Measurements from ENCODE around the gene RPL11.
"Not testable (repeated sequence)": the region's sequence is repeated elsewhere in the genome, so short reads cannot be mapped to it uniquely, and the experiment has no call there.

RPL11 gene

DNA sequence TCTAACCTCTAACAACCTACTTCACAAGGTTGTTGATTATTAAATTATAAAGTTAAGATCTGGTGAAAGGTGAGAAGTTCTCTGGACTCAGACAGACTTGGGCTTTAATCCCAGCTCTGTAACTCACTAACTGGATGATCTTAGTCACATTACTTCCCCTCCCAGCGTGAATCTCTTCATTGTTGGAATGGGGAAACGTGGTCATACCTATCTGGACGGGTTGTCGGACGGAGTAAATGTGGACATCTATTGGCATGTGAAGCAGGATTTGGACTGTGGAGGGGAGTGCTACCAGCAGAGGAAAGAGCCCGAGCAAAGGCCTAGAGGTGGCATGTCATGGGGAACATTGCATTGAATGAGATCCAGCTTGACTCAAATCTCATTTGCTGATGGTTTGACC, 45.1 kb upstream of the RPL11 start:
- no peak overlapping the region for H3K4me3 ChIP-seq (ENCODE audit: low read depth, low read length)
- no peak for DNase-seq (ENCODE audit: low read depth)
- TF ChIP-seq, protein P1, sequence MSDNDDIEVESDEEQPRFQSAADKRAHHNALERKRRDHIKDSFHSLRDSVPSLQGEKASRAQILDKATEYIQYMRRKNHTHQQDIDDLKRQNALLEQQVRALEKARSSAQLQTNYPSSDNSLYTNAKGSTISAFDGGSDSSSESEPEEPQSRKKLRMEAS (IDR thresholded peaks at IDR 0.05; ENCODE audit: low read depth, low read length): no peak
- TF ChIP-seq POLR2A (IDR thresholded peaks at IDR 0.05; ENCODE audit: extremely low read depth, insufficient read length) (no peak), MYC (IDR thresholded peaks at IDR 0.05; ENCODE audit: low read depth, low read length) (no peak)
- TF ChIP-seq, protein P2, sequence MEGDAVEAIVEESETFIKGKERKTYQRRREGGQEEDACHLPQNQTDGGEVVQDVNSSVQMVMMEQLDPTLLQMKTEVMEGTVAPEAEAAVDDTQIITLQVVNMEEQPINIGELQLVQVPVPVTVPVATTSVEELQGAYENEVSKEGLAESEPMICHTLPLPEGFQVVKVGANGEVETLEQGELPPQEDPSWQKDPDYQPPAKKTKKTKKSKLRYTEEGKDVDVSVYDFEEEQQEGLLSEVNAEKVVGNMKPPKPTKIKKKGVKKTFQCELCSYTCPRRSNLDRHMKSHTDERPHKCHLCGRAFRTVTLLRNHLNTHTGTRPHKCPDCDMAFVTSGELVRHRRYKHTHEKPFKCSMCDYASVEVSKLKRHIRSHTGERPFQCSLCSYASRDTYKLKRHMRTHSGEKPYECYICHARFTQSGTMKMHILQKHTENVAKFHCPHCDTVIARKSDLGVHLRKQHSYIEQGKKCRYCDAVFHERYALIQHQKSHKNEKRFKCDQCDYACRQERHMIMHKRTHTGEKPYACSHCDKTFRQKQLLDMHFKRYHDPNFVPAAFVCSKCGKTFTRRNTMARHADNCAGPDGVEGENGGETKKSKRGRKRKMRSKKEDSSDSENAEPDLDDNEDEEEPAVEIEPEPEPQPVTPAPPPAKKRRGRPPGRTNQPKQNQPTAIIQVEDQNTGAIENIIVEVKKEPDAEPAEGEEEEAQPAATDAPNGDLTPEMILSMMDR (IDR thresholded peaks at IDR 0.05; ENCODE audit: low read depth, low read length): no peak

DNA sequence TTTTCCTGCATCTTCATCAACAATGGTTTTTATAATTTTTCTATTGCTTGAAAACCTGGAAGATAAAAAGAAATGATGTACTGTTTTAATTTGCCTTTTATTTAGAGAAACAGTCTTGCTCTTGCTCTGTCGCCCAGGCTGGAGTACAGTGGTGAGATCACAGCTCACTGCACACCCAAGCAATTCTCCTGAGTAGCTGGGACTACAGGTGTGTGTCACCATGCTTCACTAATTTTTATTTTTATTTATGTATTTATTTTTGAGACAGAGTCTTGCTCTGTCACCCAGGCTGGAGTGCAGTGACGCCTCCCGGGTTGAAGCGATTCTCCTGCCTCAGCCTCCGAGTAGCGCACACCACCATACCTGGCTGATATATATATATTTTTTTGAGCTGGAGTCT, 43.0 kb upstream of the RPL11 start:
- TF ChIP-seq MYC (IDR thresholded peaks at IDR 0.05; ENCODE audit: low read depth, low read length): no peak
- no peak for TF ChIP-seq POLR2A (IDR thresholded peaks at IDR 0.05; ENCODE audit: extremely low read depth, insufficient read length)
- TF ChIP-seq, protein P1 (IDR thresholded peaks at IDR 0.05; ENCODE audit: low read depth, low read length): no peak
- TF ChIP-seq, protein P2 (IDR thresholded peaks at IDR 0.05; ENCODE audit: low read depth, low read length): no peak
- no peak overlapping the region for H3K4me3 ChIP-seq (ENCODE audit: low read depth, low read length)
- DNase-seq (ENCODE audit: low read depth): no peak

DNA sequence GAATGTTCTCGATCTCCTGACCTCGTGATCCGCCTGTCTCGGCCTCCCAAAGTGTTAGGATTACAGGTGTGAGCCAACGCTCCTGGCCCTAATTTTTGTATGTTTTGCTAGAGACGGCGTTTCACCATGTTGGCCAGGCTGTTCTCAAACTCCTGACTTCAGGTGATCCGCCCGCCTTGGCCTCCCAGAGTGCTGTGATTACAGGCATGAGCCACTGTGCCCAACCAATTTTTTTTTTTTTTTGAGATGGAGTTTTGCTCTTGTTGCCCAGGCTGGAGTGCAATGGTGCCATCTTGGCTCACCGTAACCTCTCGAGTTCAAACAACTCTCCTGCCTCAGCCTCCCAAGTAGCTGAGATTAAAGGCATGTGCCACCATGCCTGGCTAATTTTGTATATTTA, 42.4 kb upstream of the RPL11 start:
- DNase-seq (ENCODE audit: low read depth); H3K4me3 ChIP-seq (ENCODE audit: low read depth, low read length): not testable (repeated sequence)

DNA sequence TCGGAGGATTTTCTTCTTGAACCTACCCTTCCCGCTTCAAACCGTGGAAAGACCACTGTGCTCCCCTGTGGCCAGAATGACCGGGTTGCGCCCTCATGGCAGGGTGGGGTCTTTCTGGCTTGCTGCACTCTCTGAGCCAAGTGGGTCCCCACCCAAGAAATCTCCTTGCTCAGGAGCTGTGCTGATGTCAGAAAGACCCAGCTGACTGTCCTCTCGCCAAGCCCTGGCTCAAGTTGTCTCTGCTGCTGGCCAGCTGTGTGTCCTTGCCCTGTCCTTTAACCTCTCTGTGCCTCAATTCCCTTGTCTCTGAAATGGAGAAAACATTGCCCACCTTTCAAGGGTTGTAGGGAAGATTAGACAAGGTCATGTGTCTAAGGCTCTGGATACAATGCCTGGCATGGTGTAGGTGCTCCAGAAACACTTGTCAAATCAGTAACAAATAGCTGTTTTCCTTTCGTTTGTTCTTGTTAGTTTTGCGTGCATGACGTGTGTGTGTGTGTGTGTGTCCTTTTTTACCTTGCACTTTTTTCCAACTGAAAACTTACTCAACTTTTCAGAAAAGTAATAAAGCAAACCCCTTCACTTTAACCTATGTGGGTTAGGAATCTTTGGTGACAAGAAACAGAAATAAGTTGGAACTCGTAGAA, 41.1 kb upstream of the RPL11 start:
- no peak overlapping the region for H3K4me3 ChIP-seq (ENCODE audit: low read depth, low read length)
- DNase-seq (ENCODE audit: low read depth): no peak
- TF ChIP-seq MYC (IDR thresholded peaks at IDR 0.05; ENCODE audit: low read depth, low read length) (no peak), POLR2A (IDR thresholded peaks at IDR 0.05; ENCODE audit: extremely low read depth, insufficient read length) (no peak)
- TF ChIP-seq, protein P2 (IDR thresholded peaks at IDR 0.05; ENCODE audit: low read depth, low read length): no peak
- TF ChIP-seq, protein P1 (IDR thresholded peaks at IDR 0.05; ENCODE audit: low read depth, low read length): no peak

DNA sequence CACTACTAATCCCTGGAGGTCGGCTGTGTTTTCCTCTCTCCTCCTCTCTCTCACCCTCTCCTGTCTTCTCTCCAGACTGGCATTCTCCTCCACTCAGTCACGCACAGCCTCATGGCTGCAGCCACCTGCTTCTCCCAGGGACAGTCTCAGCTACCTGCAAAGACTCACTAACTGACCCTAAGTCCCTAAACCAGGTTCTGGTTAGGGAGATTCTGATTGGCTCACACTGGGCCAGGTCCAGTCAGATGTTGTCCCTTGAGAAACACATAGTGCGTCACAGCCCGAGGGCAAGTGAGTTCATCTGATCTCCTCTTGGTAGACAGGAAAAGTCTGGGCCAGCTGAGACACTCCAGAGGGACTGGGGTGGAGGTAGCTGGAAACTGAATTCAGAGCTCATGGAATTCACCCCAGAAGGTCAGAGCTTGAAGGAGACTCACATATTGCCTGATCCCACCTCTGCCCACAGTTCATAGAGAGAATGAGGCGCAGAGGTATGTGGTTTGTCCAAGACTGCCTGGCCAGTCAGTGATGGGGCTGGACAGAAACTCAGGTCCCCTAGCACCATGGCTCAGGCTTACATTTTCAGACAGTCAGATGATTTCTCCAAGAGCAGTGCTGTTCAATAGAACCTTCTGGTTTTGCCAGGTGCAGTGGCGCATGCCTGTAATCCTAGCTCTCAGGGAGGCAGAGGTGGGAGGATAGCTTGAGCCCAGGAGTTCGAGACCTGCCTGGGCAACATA, 40.4 kb upstream of the RPL11 start:
- TF ChIP-seq POLR2A (IDR thresholded peaks at IDR 0.05; ENCODE audit: extremely low read depth, insufficient read length): no peak
- no peak for TF ChIP-seq MYC (IDR thresholded peaks at IDR 0.05; ENCODE audit: low read depth, low read length)
- TF ChIP-seq, protein P1 (IDR thresholded peaks at IDR 0.05; ENCODE audit: low read depth, low read length): no peak
- TF ChIP-seq, protein P2 (IDR thresholded peaks at IDR 0.05; ENCODE audit: low read depth, low read length): no peak
- DNase-seq (ENCODE audit: low read depth): no peak
- H3K4me3 ChIP-seq (ENCODE audit: low read depth, low read length): no peak overlapping the region

DNA sequence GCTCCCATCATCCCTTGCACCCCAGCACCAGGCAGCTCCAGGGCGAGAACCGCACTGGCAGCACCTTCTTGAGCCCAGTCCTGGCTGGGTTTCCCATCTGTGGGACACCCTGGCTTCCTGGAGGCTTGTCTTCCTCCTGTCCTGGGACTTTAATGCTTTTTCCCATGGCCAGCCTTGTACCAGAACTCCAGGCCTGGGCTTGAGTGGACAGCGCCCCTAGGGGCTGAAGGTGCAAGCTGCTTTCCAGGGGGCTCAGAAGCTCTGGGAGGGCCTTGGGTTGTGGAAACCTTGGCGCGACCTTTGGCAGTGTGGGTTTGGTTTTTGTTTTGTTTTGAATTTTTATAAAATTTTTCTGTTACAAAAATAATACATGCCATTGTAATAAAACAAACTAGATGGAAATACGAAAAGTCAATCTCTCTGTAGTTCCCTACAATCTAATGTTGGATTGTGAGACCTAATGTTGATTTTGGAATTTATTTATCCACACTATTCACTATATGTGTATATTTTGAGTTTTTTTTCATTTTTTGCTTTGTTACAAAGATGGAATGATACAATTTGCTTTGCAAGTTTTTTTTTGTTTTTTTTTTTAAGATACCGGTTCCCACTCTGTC, 33.8 kb upstream of the RPL11 start:
- TF ChIP-seq, protein P2 (IDR thresholded peaks at IDR 0.05; ENCODE audit: low read depth, low read length): peak; percentile 95
- TF ChIP-seq, protein P1 (IDR thresholded peaks at IDR 0.05; ENCODE audit: low read depth, low read length): no peak
- peak; percentile 56 for DNase-seq (ENCODE audit: low read depth)

More for the DNA sequence above, 33.8 kb upstream of the RPL11 start:
- H3K4me3 ChIP-seq (ENCODE audit: low read depth, low read length): no peak overlapping the region

Measured in NB4 (cell line).